SKM-1 (cell line): ENCODE measurements around the gene DOP1A.

Experiments used
- DNase-seq: peaks from one replicate; lab custom pipeline; 2025; ENCODE audit not compliant: unreplicated experiment; lab: John Stamatoyannopoulos, UW

DOP1A gene

GRCh38 chr6:83193747-83194566 is 126.5 kb downstream of the DOP1A start:
- no peak for DNase-seq

DNA sequence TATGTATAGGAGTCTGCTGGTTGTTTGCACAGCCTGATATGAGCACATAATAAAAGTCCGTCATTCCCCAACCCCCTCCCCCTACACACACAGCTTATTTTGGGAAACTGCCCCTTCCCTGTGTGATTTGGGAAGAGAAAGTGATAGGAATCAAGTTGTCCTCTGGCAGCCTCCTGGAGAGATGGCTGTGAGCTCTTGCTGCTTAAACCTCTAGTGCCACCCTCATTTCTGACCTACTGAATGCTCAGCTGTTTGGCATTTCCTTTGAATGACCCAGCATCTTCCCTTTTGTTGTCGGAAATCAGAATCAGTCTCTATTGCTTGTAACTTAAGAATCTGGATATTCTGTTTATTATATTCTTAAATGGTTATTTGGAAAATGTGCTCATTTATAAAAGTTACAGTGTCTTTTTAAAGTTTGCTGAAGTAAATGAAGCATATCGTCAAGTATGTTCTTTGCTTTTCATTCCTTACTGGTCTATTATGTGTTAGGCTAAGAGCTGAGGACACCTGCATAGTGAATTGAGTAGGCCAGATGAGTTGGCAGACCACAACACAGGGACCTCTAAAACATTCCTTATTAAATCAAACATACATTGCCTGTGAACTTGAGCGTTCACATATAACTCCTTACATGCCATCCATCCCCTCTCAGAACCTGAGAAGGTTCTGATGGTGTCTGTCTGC is 131.2 kb downstream of the DOP1A start:
- DNase-seq = no peak

GRCh38 chr6:83199173-83199862 is 131.8 kb downstream of the DOP1A start:
- no peak for DNase-seq

- DNase-seq = no peak
These were observed 132.4 kb downstream of the DOP1A start for GRCh38 chr6:83199863-83200225.

DNA sequence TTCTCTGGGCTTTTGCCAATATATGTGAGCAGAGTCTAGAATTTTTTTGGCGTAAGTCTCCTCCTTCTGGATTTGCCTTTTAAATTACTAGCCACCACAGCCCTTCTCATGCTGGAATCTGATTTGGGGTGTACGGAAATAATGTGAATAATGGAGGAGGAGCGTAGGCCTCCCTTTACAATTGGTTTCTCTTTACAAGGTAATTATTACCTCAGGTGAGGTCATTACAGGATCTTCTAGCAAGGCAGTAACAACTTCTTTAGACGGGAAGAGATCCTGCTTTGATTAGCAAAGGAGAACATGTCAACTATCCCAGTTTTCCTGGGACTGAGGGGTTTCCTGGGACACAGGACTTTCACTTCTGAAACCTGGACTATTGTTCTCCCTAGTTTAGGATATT is 134.6 kb downstream of the DOP1A start:
- no peak for DNase-seq

GRCh38 chr6:83215131-83216047 is 147.9 kb downstream of the DOP1A start:
- no peak for DNase-seq

- no peak for DNase-seq
These were observed 149.3 kb downstream of the DOP1A start for GRCh38 chr6:83216806-83217205.
